ENCODE data around the gene THBS3. TPM values are rescaled to one million over a fixed set of nuclear protein-coding genes. Genes with fewer than 3 reads are reported as not detected.
"Not testable (repeated sequence)": the region's sequence is repeated elsewhere in the genome, so short reads cannot be mapped to it uniquely, and the experiment has no call there.

Gene THBS3
- total and polyA plus RNA-seq, 2 of the 13 experiments (the other 11 are each of a cell fraction or from before 2014, with no cell fraction given) = 0.86 to 3.6 TPM

GRCh38 chr1:155212051-155212440, 4.3 kb upstream of the THBS3 start:
- 90% methylated on average over 5 of the region's 7 CpGs for WGBS (ENCODE audit: low lambda C conversion rate)
- intact Hi-C loops (cut with micrococcal nuclease; ENCODE audit: unreplicated experiment) = not testable (repeated sequence)
- peaks cover 24% of the 10 kb centered on the region for H3K4me1 ChIP-seq (ENCODE audit: insufficient read depth, low read length)

DNA sequence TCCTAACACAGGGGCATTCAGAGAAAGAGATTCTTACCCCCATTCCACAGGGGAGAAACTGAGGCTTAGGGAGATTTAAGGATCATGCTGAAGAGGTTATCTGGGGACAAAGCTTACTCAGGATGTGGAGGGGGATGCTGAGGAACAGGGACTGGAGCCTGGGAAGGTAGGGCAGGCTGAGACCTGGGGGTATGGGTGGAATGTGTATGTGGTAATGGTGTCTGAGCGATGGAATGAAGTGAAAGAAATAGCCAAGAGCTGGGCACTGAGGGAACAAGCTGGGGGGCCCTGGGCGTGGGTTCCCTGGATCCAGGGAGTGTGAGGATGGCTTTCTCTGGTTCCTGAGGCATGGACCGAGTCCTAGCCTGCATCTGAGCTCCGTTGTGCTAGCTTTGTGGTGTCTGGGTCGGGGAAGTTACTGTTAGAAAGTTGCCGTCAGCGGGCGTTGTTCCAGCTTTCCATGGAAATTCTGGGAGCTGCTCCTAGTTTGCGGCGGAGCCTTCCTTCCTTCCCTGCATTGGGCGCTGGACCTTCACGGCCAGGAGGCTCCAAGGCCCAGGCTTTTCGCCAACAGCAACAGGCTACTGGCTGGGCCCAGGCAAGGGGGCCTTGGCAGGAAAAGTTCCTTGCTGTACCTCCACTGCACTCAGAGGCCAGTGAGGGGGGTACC, 3.8 kb upstream of the THBS3 start:
- H3K27me3 ChIP-seq (ENCODE audit: control insufficient read depth in 1 of 2, insufficient read depth in 2 of 2, low read length in 2 of 2); CTCF ChIA-PET (ENCODE audit: low intra/inter-chr PET ratio, low total read pairs); FAIRE-seq; H3K36me3 ChIP-seq (replicated peaks in 1 of 2; ENCODE audit: control insufficient read depth in 1 of 2, insufficient read depth in 2 of 2, low read length in 2 of 2); intact Hi-C loops (cut with micrococcal nuclease; ENCODE audit: unreplicated experiment); H3K27ac ChIP-seq (ENCODE audit: extremely low read length, insufficient read depth, low read length); H2AFZ ChIP-seq (ENCODE audit: low read length); in situ Hi-C loops (cut with HindIII; ENCODE audit: extremely low pct_ligation_motif_present, low pct_unique_long_range_greater_than_20kb); H3K9me3 ChIP-seq (ENCODE audit: low read length); DNase-seq (ENCODE audit: low spot score); POLR2A ChIA-PET; H3K4me3 ChIP-seq (replicated peaks in 1 of 3; ENCODE audit: insufficient read depth in 1 of 3, low read depth in 2 of 3, low read length in 3 of 3); H3K9ac ChIP-seq (ENCODE audit: insufficient read depth, low read depth, low read length); BruUV-seq (replicated peaks); H3K4me2 ChIP-seq (ENCODE audit: low read depth, low read length); H4K20me1 ChIP-seq (ENCODE audit: insufficient read depth, low read length); ATAC-seq: not testable (repeated sequence)
- Histone ChIP-seq H3K79me2 (ENCODE audit: insufficient read depth, low read length) (peaks cover 13% of the 10 kb centered on the region), H3K4me1 (ENCODE audit: insufficient read depth, low read length) (peaks cover 29% of the 10 kb centered on the region)
- whole genome bisulfite sequencing (ENCODE audit: low lambda C conversion rate) = 100% methylated on average over 8 of the region's 13 CpGs

More at GRCh38 chr1:155212051-155212440, 4.3 kb upstream of the THBS3 start:
- H3K4me3 ChIP-seq (replicated peaks in 1 of 3; ENCODE audit: insufficient read depth in 1 of 3, low read depth in 2 of 3, low read length in 3 of 3); CTCF ChIA-PET (ENCODE audit: low intra/inter-chr PET ratio, low total read pairs); H4K20me1 ChIP-seq (ENCODE audit: insufficient read depth, low read length); H3K36me3 ChIP-seq (replicated peaks in 1 of 2; ENCODE audit: control insufficient read depth in 1 of 2, insufficient read depth in 2 of 2, low read length in 2 of 2); BruUV-seq (replicated peaks); in situ Hi-C loops (cut with HindIII; ENCODE audit: extremely low pct_ligation_motif_present, low pct_unique_long_range_greater_than_20kb); H3K27me3 ChIP-seq (ENCODE audit: control insufficient read depth in 1 of 2, insufficient read depth in 2 of 2, low read length in 2 of 2); H3K27ac ChIP-seq (ENCODE audit: extremely low read length, insufficient read depth, low read length); FAIRE-seq; H3K9ac ChIP-seq (ENCODE audit: insufficient read depth, low read depth, low read length); H3K4me2 ChIP-seq (ENCODE audit: low read depth, low read length); H3K9me3 ChIP-seq (ENCODE audit: low read length); POLR2A ChIA-PET; H2AFZ ChIP-seq (ENCODE audit: low read length); DNase-seq (ENCODE audit: low spot score); ATAC-seq: not testable (repeated sequence)
- peaks cover 13% of the 10 kb centered on the region for H3K79me2 ChIP-seq (ENCODE audit: insufficient read depth, low read length)
